Measurements from ENCODE around the gene CSTF2T.

DNA sequence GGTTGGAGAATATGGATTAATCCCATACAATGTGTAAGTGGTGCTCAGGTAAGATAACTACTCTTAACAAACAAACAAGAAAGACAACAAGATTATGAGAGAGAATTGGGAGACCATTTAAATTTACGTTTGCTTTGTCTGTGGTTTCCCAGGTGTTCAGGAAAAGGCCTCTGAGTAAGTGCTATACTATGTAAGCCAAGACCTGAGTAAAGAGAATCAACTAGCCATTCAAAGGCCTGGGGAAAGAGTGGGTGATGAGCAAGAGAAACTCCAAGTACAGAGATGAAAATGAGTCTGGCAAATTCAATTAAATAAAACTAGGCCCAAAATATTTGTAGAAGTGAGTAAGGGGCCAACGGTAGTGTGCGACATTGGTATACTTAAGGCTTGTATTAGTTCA is 9.9 kb downstream of the CSTF2T start:
- TF ChIP-seq CTCF (conservative IDR thresholded peaks at IDR 0.05) (no peak), EZH2 (IDR thresholded peaks at IDR 0.05; ENCODE audit: low read depth) (no peak)

All from PC-9 (cell line).